Body of pancreas (tissue), 4 donors: ENCODE data around the gene SCGN.

Experiments used
- CTCF ChIP-seq, 7 experiments: fragments of 450-650 bp in 4 of 7; fragments of 200-600 bp in 3 of 7; sonication (generic) in 3 of 7; IDR thresholded peaks; one replicate each; pipeline ENCODE4 v1.5.1; 2016 to 2019; ENCODE audit warnings: antibody characterized with exemption in 7 of 7
- POLR2A ChIP-seq, 3 donors: fragments of 450-650 bp; IDR thresholded peaks; one replicate each; pipeline ENCODE4 v1.6.1; 2016; ENCODE audit warnings: antibody characterized with exemption in 3 of 3, mild to moderate bottlenecking in 2 of 3

- TF ChIP-seq CTCF (IDR thresholded peaks at IDR 0.05) (no peak), POLR2A (IDR thresholded peaks at IDR 0.05) (no peak)
Observed at GRCh38 chr6:25603251-25603650, 48.8 kb upstream of the SCGN start.
